Activated T-cell treated with anti-CD3 and anti-CD28 coated beads, Interleukin-2, amount 50 U/mL, for 24 hours (primary cell): ENCODE measurements around the gene AHDC1.

Experiments used
- DNase-seq: peaks from one replicate; pipeline ENCODE4 v3.0.0-alpha.2; 2020
- H3K27ac Mint-ChIP-seq: 2 replicates; pipeline ENCODE4 v1.8.0; 2020; ENCODE audit warnings: mild to moderate bottlenecking, mixed read lengths
- H3K27me3 Mint-ChIP-seq: 2 replicates; pipeline ENCODE4 v1.8.0; 2020; ENCODE audit warnings: mixed read lengths
- H3K36me3 Mint-ChIP-seq: 2 replicates; pipeline ENCODE4 v1.8.0; 2020; ENCODE audit warnings: low read depth, mixed read lengths
- H3K4me1 Mint-ChIP-seq: 2 replicates; pipeline ENCODE4 v1.8.0; 2020; ENCODE audit warnings: low read depth, mixed read lengths
- H3K4me3 Mint-ChIP-seq: 2 replicates; pipeline ENCODE4 v1.8.0; 2020; ENCODE audit warnings: mild to moderate bottlenecking, moderate library complexity, mixed read lengths
- H3K9me3 Mint-ChIP-seq: 2 replicates; pipeline ENCODE4 v1.8.0; 2020; ENCODE audit warnings: mixed read lengths

The AHDC1 gene

GRCh38 chr1:27590917-27591508 lies 12.9 kb downstream of the AHDC1 start:
- Mint-ChIP-seq H3K4me1 (no peaks in the 10 kb centered on the region), H3K27ac (no peak overlapping the region), H3K36me3 (no peaks in the 10 kb centered on the region), H3K9me3 (no peaks in the 10 kb centered on the region), H3K27me3 (no peaks in the 10 kb centered on the region), H3K4me3 (no peak overlapping the region)
- DNase-seq: no peak

DNA sequence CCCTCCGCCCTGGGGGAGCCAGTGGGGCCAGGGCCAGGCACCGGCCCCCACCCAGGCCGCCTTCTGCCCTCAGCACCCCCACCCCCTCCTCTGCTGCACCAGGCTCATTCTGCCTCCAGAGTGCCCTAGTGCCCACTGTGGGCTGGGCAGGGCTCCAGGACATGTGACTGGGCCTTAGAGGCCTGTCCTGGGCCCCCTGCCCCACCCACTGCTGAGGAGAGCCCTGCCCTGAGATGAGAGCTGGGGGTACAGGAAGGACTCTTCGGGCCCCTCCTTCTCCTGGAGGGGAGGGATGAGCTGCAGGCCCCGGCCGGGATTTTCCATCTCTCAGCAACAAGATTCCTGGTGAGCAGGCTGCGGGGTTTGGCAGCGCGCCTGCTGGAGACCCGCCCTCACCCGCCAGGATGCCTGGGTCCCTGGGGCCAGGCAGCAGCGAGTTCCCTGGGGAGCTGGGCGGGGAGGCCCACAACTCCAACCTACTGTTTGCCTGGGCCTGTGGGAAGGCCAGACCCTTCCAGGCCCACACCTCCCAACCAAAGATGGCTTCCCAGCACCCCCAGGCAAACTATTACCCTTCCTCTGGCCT lies 14.0 kb downstream of the AHDC1 start:
- H3K27me3 Mint-ChIP-seq: no peaks in the 10 kb centered on the region
- DNase-seq: no peak
- no peaks in the 10 kb centered on the region for H3K4me1 Mint-ChIP-seq
- H3K4me3 Mint-ChIP-seq: no peak overlapping the region
- no peak overlapping the region for H3K27ac Mint-ChIP-seq
- H3K36me3 Mint-ChIP-seq: no peaks in the 10 kb centered on the region
- H3K9me3 Mint-ChIP-seq: no peaks in the 10 kb centered on the region

- Mint-ChIP-seq H3K9me3 (no peaks in the 10 kb centered on the region), H3K27me3 (no peaks in the 10 kb centered on the region), H3K36me3 (no peaks in the 10 kb centered on the region), H3K4me3 (no peak overlapping the region), H3K27ac (no peak overlapping the region), H3K4me1 (no peaks in the 10 kb centered on the region)
- no peak for DNase-seq
Observed at GRCh38 chr1:27589441-27589840, 14.5 kb downstream of the AHDC1 start.

DNA sequence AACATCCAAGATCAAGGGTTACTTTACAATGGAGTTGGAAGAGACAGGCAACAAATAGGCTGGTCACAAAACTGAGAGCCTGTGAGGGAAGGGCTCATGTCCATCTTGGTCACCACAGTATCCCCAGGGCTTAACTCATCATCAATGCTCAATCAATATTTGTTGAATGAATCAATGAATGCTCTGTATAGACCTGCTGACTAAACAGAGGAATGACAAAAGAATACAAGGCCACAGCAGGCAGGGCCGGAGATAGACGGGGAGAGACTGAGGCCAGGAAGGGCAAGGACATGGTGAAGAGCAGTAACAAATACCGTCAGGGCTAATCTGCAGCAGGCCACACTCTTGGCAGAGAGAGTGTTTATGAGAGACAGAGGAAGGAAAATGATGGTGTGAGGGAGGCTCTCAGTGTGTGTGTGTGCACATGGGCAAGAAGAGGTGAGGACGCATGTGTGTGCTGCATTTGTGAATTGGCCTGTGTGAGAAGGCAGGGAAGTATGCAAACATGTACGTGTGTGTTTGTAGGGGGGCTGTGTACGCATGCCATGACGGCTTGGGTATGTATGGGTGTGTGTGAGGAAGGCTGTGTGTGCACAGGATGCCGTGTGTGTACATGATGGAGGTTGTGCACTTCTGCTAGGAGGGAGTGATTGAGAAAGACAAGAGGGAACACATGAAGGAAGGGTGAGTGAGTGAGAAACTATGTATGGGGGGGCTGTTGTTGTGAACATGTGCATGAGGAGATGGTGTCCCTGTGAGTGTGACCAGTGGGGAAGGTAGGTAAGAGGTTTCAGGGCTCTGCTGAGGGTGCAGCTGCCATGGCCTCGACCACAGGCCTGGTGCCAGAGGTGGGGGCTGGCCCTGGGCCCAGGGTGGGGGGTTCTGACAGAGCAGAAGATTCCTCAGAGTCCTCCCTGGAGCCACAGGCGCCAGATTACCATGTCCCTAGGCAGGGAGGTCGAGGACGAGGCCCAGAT lies 15.4 kb downstream of the AHDC1 start:
- Mint-ChIP-seq H3K9me3 (no peaks in the 10 kb centered on the region), H3K27me3 (no peaks in the 10 kb centered on the region), H3K36me3 (no peaks in the 10 kb centered on the region), H3K27ac (no peak overlapping the region), H3K4me1 (no peaks in the 10 kb centered on the region), H3K4me3 (no peak overlapping the region)
- DNase-seq: no peak

DNA sequence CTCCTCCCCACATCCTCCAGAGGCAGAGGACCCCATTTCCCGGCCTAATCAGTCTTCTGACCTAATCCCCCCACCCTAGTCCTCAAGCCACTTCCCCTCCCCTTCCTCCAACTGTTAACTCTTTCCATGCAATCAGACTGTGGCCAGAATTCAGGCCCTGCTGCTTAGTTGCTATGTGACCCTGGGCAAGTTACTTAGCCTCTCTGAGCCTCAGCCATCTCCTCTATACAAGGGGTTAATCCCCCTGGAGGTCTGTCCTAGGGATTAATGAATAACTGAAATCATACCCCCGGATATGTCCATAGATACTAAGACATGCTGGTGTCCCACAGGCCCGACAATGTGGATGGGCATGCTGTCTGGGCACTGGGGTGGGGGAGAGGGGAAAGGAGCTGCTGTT lies 18.3 kb downstream of the AHDC1 start:
- no peak overlapping the region for H3K4me3 Mint-ChIP-seq
- H3K27me3 Mint-ChIP-seq: no peaks in the 10 kb centered on the region
- no peak overlapping the region for H3K27ac Mint-ChIP-seq
- no peaks in the 10 kb centered on the region for H3K36me3 Mint-ChIP-seq
- H3K4me1 Mint-ChIP-seq: peaks cover 4% of the 10 kb centered on the region
- H3K9me3 Mint-ChIP-seq: no peaks in the 10 kb centered on the region
- DNase-seq: no peak

DNA sequence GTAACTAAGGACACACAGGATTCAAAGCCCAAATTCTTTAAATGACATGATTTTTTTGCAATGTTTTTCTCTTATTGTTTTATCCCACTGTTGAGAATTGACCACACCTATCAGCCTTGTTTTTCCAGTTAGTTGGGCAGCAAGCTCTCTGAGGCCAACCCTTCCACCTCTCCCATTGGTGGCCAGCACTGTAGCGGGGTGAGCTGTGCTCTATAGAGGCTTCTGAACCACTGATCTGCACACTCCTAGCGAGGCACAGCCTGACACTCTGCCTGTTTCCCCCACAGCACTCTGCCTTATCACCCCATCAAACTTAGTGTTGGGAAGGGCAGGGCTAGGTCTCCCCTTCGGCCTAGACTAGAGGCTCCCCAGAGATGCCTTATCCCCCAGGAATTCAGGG lies 19.5 kb downstream of the AHDC1 start:
- no peak for DNase-seq
- peaks cover 4% of the 10 kb centered on the region for H3K4me1 Mint-ChIP-seq
- H3K4me3 Mint-ChIP-seq: no peak overlapping the region
- no peaks in the 10 kb centered on the region for H3K9me3 Mint-ChIP-seq
- H3K27ac Mint-ChIP-seq: no peak overlapping the region
- no peaks in the 10 kb centered on the region for H3K36me3 Mint-ChIP-seq
- H3K27me3 Mint-ChIP-seq: no peaks in the 10 kb centered on the region

DNA sequence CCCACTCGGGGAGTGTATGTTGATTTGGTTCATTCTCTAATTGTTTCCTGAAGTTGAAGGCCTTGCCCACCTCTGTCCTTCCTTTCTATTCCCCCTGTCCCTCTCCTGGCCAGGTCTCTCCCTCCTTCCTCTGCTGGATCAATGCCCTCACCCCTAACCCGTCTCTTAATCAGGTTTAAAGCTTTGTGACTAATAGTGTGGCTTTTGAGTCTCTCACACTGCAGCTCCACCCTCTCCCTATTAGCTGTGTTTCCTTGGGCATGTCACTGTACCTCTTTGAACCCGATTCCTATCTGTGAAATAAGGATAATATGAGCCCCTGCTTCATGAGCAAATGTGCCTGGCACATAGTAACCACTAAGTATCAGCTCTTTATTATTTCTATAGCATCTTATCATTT lies 20.5 kb downstream of the AHDC1 start:
- no peak for DNase-seq
- Mint-ChIP-seq H3K27ac (no peak overlapping the region), H3K4me3 (no peak overlapping the region), H3K9me3 (no peaks in the 10 kb centered on the region), H3K36me3 (no peaks in the 10 kb centered on the region), H3K27me3 (no peaks in the 10 kb centered on the region), H3K4me1 (peaks cover 9% of the 10 kb centered on the region)

- H3K4me1 Mint-ChIP-seq: peaks cover 14% of the 10 kb centered on the region
- DNase-seq: no peak
- H3K36me3 Mint-ChIP-seq: no peaks in the 10 kb centered on the region
- H3K4me3 Mint-ChIP-seq: no peak overlapping the region
- H3K9me3 Mint-ChIP-seq: no peaks in the 10 kb centered on the region
- H3K27me3 Mint-ChIP-seq: peaks cover 4% of the 10 kb centered on the region
- H3K27ac Mint-ChIP-seq: peak overlapping the region; percentile 1
Observed at GRCh38 chr1:27581823-27582243, 22.1 kb downstream of the AHDC1 start.

DNA sequence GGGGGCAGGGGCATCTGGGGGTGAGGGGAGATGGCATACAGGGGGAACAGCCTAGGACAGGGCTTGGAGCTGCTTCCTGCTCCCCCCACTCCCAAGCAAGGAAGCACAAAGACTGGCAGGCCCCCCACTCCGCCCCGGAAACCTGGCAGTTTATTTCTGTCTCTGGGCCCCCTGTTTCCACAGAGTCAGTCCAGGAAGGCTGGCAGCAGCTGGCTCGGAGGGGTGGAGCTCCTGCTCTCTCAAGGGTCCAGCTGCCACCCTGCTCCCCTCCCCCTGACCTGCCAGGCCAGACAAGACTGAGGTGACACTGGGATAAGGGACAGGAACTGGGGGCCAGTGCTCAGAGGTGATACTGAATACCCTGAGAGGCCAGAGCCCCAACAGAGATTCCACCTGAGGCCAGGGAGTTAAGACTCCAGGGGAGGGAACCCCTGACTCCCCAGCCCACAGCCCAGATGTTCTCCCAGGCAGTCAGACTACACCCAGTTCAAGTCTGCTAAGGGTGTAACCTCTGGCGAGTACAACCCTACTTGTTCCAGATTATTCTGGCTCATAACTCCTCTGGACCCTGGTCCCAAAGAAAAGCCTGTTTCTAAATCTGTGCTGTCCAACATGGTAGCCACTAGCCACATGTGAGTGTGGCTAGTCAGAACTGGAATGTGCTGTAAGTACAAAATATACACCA lies 26.3 kb downstream of the AHDC1 start:
- Mint-ChIP-seq H3K4me1 (peaks cover 22% of the 10 kb centered on the region), H3K27me3 (peaks cover 11% of the 10 kb centered on the region), H3K27ac (no peak overlapping the region), H3K36me3 (no peaks in the 10 kb centered on the region), H3K4me3 (no peak overlapping the region), H3K9me3 (no peaks in the 10 kb centered on the region)
- no peak for DNase-seq

DNA sequence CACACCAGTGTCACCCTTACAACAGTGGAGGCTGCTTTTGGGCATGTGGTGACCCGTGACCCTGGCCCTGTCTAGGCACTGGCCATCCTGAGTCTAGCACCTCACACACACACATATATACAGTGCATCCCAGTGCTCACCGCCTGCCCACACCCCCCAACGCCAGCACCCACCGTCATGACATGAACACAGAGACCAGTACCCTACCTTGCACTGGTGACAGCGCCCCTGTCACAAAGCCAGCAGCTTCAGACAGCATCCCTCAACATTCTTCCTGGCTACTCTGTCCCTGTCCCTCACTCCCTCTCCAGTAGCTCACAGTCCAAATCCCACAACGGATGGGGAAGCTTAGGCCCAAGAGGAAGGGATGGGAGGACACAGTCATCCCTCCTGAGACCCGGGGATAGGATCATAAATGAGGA lies 27.1 kb downstream of the AHDC1 start:
- peaks cover 22% of the 10 kb centered on the region for H3K4me1 Mint-ChIP-seq
- peaks cover 11% of the 10 kb centered on the region for H3K27me3 Mint-ChIP-seq
- no peak overlapping the region for H3K27ac Mint-ChIP-seq
- no peaks in the 10 kb centered on the region for H3K9me3 Mint-ChIP-seq
- no peaks in the 10 kb centered on the region for H3K36me3 Mint-ChIP-seq
- no peak for DNase-seq
- no peak overlapping the region for H3K4me3 Mint-ChIP-seq

- Mint-ChIP-seq H3K27ac (no peak overlapping the region), H3K9me3 (no peaks in the 10 kb centered on the region), H3K4me3 (no peak overlapping the region), H3K27me3 (peaks cover 11% of the 10 kb centered on the region), H3K36me3 (no peaks in the 10 kb centered on the region), H3K4me1 (peaks cover 21% of the 10 kb centered on the region)
- peak; percentile 44 for DNase-seq
Observed at GRCh38 chr1:27575840-27576331, 28.1 kb downstream of the AHDC1 start.

GRCh38 chr1:27574871-27575831 lies 28.8 kb downstream of the AHDC1 start:
- Mint-ChIP-seq H3K9me3 (no peaks in the 10 kb centered on the region), H3K27me3 (peaks cover 11% of the 10 kb centered on the region), H3K4me3 (no peak overlapping the region), H3K36me3 (no peaks in the 10 kb centered on the region), H3K4me1 (peaks cover 21% of the 10 kb centered on the region), H3K27ac (no peak overlapping the region)
- DNase-seq: no peak

- Mint-ChIP-seq H3K27me3 (peaks cover 11% of the 10 kb centered on the region), H3K4me3 (no peak overlapping the region), H3K4me1 (peaks cover 19% of the 10 kb centered on the region), H3K36me3 (no peaks in the 10 kb centered on the region), H3K27ac (no peak overlapping the region), H3K9me3 (no peaks in the 10 kb centered on the region)
- DNase-seq: no peak
Observed at GRCh38 chr1:27574001-27574781, 29.8 kb downstream of the AHDC1 start.
